HFF-Myc (cell line): ENCODE results near the gene PFKM.

ENCODE experiments used
- DNase-seq: peaks from one replicate; pipeline ENCODE4 v3.0.0-alpha.2; 2011; ENCODE audit warnings: low read depth; ENCODE audit errors: extremely low read depth
- H3K4me3 ChIP-seq: replicated peaks from 2 replicates; pipeline ENCODE4 v1.5.1; 2011; ENCODE audit warnings: low read depth, mild to moderate bottlenecking, control low read depth, low read length
- TF ChIP-seq, protein P1 (sequence below): IDR thresholded peaks from 2 replicates; pipeline ENCODE4 v1.5.1; 2012; ENCODE audit warnings: mild to moderate bottlenecking, low read depth, low read length, control low read depth; ENCODE audit errors: missing control alignments

The PFKM gene

DNA sequence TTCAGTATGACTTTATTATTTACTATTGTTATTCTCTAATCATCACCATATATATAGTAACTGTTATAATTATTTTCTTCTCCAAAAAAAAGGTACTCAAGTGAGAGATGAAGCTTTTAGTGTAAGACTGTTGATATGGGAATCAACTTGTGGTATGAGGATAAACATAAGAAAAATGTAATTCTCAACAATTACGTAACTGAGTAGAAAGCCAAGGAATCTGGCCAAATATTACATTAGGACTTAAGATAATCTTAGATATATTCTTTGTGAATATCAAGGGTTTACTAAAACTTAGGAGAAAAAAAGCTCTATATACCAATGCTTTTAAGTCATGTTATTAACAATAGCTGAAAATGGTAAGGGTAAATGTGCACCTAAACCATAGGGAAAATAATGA lies 26.6 kb upstream of the PFKM start:
- H3K4me3 ChIP-seq = no peak overlapping the region
- TF ChIP-seq, protein P1, sequence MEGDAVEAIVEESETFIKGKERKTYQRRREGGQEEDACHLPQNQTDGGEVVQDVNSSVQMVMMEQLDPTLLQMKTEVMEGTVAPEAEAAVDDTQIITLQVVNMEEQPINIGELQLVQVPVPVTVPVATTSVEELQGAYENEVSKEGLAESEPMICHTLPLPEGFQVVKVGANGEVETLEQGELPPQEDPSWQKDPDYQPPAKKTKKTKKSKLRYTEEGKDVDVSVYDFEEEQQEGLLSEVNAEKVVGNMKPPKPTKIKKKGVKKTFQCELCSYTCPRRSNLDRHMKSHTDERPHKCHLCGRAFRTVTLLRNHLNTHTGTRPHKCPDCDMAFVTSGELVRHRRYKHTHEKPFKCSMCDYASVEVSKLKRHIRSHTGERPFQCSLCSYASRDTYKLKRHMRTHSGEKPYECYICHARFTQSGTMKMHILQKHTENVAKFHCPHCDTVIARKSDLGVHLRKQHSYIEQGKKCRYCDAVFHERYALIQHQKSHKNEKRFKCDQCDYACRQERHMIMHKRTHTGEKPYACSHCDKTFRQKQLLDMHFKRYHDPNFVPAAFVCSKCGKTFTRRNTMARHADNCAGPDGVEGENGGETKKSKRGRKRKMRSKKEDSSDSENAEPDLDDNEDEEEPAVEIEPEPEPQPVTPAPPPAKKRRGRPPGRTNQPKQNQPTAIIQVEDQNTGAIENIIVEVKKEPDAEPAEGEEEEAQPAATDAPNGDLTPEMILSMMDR = no peak
- no peak for DNase-seq

- no peak for DNase-seq
- TF ChIP-seq, protein P1 = no peak
- H3K4me3 ChIP-seq = peak overlapping the region; percentile 81
Observed at GRCh38 chr12:48104531-48104930, 14.6 kb upstream of the PFKM start.

- TF ChIP-seq, protein P1 = no peak
- no peak for DNase-seq
- peak overlapping the region; percentile 81 for H3K4me3 ChIP-seq
Observed at GRCh38 chr12:48105321-48105866, 13.8 kb upstream of the PFKM start.

DNA sequence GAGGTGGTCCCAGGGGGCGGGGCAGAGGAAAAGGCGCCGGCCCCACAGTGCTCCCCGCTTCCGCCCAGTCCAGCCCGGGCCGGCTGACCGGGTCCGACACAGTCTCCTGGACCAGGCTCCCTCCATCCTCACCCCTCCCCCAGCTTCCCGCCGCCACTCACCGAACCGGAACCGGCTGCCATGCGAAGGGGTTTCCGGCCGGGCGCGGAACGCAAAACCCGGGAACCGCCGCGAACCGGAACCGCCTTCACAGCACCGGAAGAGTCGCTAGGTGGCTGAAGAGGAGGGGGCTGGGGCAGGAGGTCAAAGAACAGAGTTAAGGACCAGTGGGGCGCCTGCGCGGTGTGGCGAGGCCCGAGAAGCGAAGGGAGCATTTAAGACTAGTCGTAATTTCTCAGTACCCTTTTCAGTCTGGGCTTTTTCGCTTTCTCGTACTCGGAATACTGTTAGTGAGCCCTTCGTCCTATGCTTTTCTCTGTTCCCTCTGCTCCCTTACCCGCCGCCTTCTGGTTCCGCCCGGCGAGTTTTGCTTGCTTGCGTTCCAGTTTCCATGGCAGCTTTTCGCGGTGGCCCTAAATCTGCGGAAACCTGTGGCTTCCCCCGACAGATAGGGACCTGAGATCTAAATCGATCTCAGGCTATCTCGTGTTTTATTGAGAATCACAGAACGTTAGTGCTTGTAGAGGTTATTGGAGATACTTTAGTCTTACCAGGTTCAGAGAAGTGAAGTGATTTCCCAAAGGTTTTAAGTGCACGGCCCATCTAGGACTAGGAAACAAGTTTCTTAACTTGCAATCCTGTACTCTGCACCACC lies 13.1 kb upstream of the PFKM start, which contains the start of gene SENP1:
SENP1 (minus strand) TSS at position 213 of the 814 bp plus-strand sequence. CDS start 4,607 bp downstream, outside the sequence.
- H3K4me3 ChIP-seq = peak within 1 kb of the TSS; percentile 81
- TF ChIP-seq, protein P1 = no peak

GRCh38 chr12:48106681-48107613 lies 12.2 kb upstream of the PFKM start:
- H3K4me3 ChIP-seq = peak overlapping the region; percentile 81
- TF ChIP-seq, protein P1 = no peak
- no peak for DNase-seq

More for the DNA sequence above, 13.1 kb upstream of the PFKM start, which contains the start of gene SENP1:
- DNase-seq = peak; percentile 61

- DNase-seq = no peak
- no peak overlapping the region for H3K4me3 ChIP-seq
- TF ChIP-seq, protein P1 = no peak
Observed at GRCh38 chr12:48109424-48109823, 9.7 kb upstream of the PFKM start.
